Inferior parietal cortex (tissue), 1 donor: ENCODE results near the gene NECTIN4.
"Not testable (repeated sequence)": the region's sequence is repeated elsewhere in the genome, so short reads cannot be mapped to it uniquely, and the experiment has no call there.

Source experiments
- DNase-seq: peaks from one replicate; pipeline ENCODE4 v3.0.0-alpha.2; 2016; ENCODE audit errors: extremely low spot score

Gene NECTIN4

GRCh38 chr1:161082483-161082882 lies 6.9 kb downstream of the NECTIN4 start:
- DNase-seq: no peak

GRCh38 chr1:161081519-161081918 lies 7.8 kb downstream of the NECTIN4 start:
- no peak for DNase-seq

GRCh38 chr1:161080441-161081405 lies 8.6 kb downstream of the NECTIN4 start:
- DNase-seq: no peak

GRCh38 chr1:161079436-161080110 lies 9.8 kb downstream of the NECTIN4 start:
- DNase-seq: no peak

- DNase-seq: no peak
Measured at GRCh38 chr1:161077426-161077825, 11.9 kb downstream of the NECTIN4 start.

GRCh38 chr1:161076410-161076809 lies 12.9 kb downstream of the NECTIN4 start:
- no peak for DNase-seq

- DNase-seq: no peak
Measured at GRCh38 chr1:161074676-161075368, 14.5 kb downstream of the NECTIN4 start.

GRCh38 chr1:161073474-161074121 lies 15.8 kb downstream of the NECTIN4 start:
- DNase-seq: no peak

GRCh38 chr1:161072751-161073449 lies 16.5 kb downstream of the NECTIN4 start:
- no peak for DNase-seq

- peak; percentile 21 for DNase-seq
Measured at GRCh38 chr1:161071886-161072371, 17.4 kb downstream of the NECTIN4 start.

GRCh38 chr1:161070761-161071160 lies 18.6 kb downstream of the NECTIN4 start:
- no peak for DNase-seq

- DNase-seq: no peak
Measured at GRCh38 chr1:161069731-161070270, 19.6 kb downstream of the NECTIN4 start, which contains the start of gene ARHGAP30. ARHGAP30 (minus strand) TSS chr1:161069891; CDS start chr1:161069624, 267 bp downstream.

GRCh38 chr1:161069241-161069640 lies 20.1 kb downstream of the NECTIN4 start:
- no peak for DNase-seq

GRCh38 chr1:161068306-161069234 lies 20.8 kb downstream of the NECTIN4 start:
- no peak for DNase-seq

GRCh38 chr1:161066694-161067093 lies 22.7 kb downstream of the NECTIN4 start:
- no peak for DNase-seq

GRCh38 chr1:161065681-161066080 lies 23.7 kb downstream of the NECTIN4 start:
- DNase-seq: not testable (repeated sequence)

- not testable (repeated sequence) for DNase-seq
Measured at GRCh38 chr1:161063936-161064335, 25.4 kb downstream of the NECTIN4 start.

GRCh38 chr1:161061419-161061818 lies 27.9 kb downstream of the NECTIN4 start:
- DNase-seq: no peak

GRCh38 chr1:161059293-161059692 lies 30.1 kb downstream of the NECTIN4 start:
- DNase-seq: no peak
